KMS-11 (cell line): ENCODE data around the gene DGKG.

Source experiments
- H2AFZ ChIP-seq: fragments of 200-600 bp; sonication (generic); 2 replicates; pipeline ENCODE4 v1.6.1; 2016; ENCODE audit warnings: antibody characterized with exemption, mixed run types, low read depth
- H3K27ac ChIP-seq: fragments of 200-600 bp; sonication (generic); 2 replicates; pipeline ENCODE4 v1.6.1; 2016; ENCODE audit warnings: mild to moderate bottlenecking, mixed run types
- H3K27me3 ChIP-seq: fragments of 200-600 bp; sonication (generic); 2 replicates; pipeline ENCODE4 v1.6.1; 2017; ENCODE audit warnings: mild to moderate bottlenecking, low read depth, mixed run types, moderate library complexity; ENCODE audit not compliant: insufficient read depth
- H3K36me3 ChIP-seq: fragments of 200-600 bp; sonication (generic); 2 replicates; pipeline ENCODE4 v1.6.1; 2017; ENCODE audit warnings: mild to moderate bottlenecking, mixed run types; ENCODE audit not compliant: insufficient read depth
- H3K4me1 ChIP-seq: fragments of 200-600 bp; sonication (generic); 2 replicates; pipeline ENCODE4 v1.6.1; 2016; ENCODE audit warnings: mild to moderate bottlenecking, low read depth, mixed run types; ENCODE audit not compliant: poor library complexity, severe bottlenecking
- H3K4me2 ChIP-seq: fragments of 200-600 bp; sonication (generic); 2 replicates; pipeline ENCODE4 v1.7.0; 2016; ENCODE audit warnings: mild to moderate bottlenecking, mixed run types
- H3K4me3 ChIP-seq: fragments of 200-600 bp; sonication (generic); IDR thresholded peaks from 2 replicates; pipeline ENCODE4 v1.6.1; 2017; ENCODE audit warnings: low read depth, low read length, mixed read lengths; ENCODE audit not compliant: insufficient read depth
- H3K79me2 ChIP-seq: fragments of 200-600 bp; sonication (generic); 2 replicates; pipeline ENCODE4 v1.6.1; 2016; ENCODE audit warnings: low read depth, mixed run types; ENCODE audit not compliant: insufficient read depth
- H3K9ac ChIP-seq: fragments of 200-600 bp; sonication (generic); 2 replicates; pipeline ENCODE4 v1.6.1; 2016; ENCODE audit warnings: mild to moderate bottlenecking, mixed run types
- H4K20me1 ChIP-seq: fragments of 200-600 bp; sonication (generic); 2 replicates; pipeline ENCODE4 v1.6.1; 2016; ENCODE audit warnings: mild to moderate bottlenecking, mixed run types; ENCODE audit not compliant: insufficient read depth
- CTCF ChIP-seq: fragments of 200-600 bp; sonication (generic); conservative IDR thresholded peaks from 2 replicates; pipeline ENCODE4 v1.6.1; 2017; ENCODE audit warnings: low read depth, mild to moderate bottlenecking, antibody characterized with exemption, low read length, moderate library complexity, mixed read lengths

Gene DGKG

DNA sequence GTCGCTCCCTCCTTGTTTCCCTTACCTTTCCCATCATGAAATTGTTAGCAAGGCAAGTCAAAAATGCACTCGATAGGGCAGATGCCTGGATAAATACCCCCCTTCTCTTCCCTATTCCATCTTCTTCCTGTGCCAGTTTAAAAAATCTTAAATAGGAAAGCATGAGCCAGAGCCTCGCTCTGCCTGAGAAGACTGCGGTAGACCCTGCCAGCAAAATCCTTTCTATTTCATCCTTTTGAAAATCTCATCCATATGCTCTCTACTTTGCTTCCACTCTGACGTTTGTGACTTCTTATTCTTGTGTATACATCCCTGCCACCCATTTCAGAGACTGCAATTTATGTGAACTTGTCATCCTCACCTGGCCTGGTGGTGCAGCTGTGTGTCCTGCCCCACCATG lies 138.6 kb downstream of the DGKG start:
- Histone ChIP-seq H3K4me2 (no peak overlapping the region), H3K36me3 (no peaks in the 10 kb centered on the region), H3K79me2 (no peaks in the 10 kb centered on the region), H4K20me1 (no peaks in the 10 kb centered on the region), H3K27ac (no peak overlapping the region), H3K4me1 (peaks cover 40% of the 10 kb centered on the region), H3K27me3 (no peaks in the 10 kb centered on the region), H3K4me3 (no peak overlapping the region), H2AFZ (no peak overlapping the region), H3K9ac (no peak overlapping the region)
- TF ChIP-seq CTCF, result no peak

DNA sequence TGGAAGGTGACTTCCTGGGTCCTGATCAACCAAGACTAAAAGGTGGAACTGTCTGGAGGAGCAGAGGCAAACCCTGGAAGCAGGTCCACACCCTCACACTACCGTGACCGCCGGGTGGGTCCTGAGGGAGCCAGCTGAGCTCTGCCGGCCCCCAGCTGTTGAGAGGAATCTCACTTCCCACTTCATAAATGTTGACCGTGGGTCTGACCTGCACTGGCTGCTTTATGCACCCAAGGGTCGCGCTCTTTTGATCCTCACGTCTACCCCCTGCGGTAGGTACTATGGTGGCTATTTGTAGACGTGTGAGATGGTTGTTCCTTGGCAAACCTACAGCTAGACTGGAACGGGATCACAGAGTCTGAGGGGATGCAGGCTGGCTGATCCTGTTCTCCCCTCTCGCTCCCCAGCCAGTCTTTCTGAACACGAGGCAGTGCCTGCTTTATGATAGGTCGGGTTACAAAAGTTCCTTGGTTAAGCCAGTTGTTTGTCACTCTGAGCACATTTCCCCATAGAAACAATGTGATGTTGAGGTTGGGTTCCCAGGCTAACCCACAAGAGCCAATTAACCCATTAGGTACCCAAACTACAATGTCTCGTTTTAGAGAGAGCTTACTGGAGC lies 140.2 kb downstream of the DGKG start:
- H3K27ac ChIP-seq, result no peak overlapping the region
- no peak for TF ChIP-seq CTCF
- H3K36me3 ChIP-seq, result no peaks in the 10 kb centered on the region
- H3K4me3 ChIP-seq, result no peak overlapping the region
- no peak overlapping the region for H3K4me2 ChIP-seq
- no peaks in the 10 kb centered on the region for H4K20me1 ChIP-seq
- no peaks in the 10 kb centered on the region for H3K79me2 ChIP-seq
- H3K9ac ChIP-seq, result no peak overlapping the region
- no peaks in the 10 kb centered on the region for H3K27me3 ChIP-seq
- peaks cover 48% of the 10 kb centered on the region for H3K4me1 ChIP-seq
- no peak overlapping the region for H2AFZ ChIP-seq

- no peaks in the 10 kb centered on the region for H3K27me3 ChIP-seq
- no peaks in the 10 kb centered on the region for H3K36me3 ChIP-seq
- no peak overlapping the region for H2AFZ ChIP-seq
- H3K9ac ChIP-seq, result no peak overlapping the region
- TF ChIP-seq CTCF, result no peak
- H3K4me1 ChIP-seq, result peaks cover 48% of the 10 kb centered on the region
- H4K20me1 ChIP-seq, result no peaks in the 10 kb centered on the region
- H3K4me3 ChIP-seq, result no peak overlapping the region
- no peak overlapping the region for H3K4me2 ChIP-seq
- H3K27ac ChIP-seq, result no peak overlapping the region
- no peaks in the 10 kb centered on the region for H3K79me2 ChIP-seq
Measured at GRCh38 chr3:186220911-186221645, 141.0 kb downstream of the DGKG start.

- H3K4me1 ChIP-seq, result peaks cover 50% of the 10 kb centered on the region
- no peaks in the 10 kb centered on the region for H3K79me2 ChIP-seq
- H4K20me1 ChIP-seq, result no peaks in the 10 kb centered on the region
- no peaks in the 10 kb centered on the region for H3K27me3 ChIP-seq
- no peak for TF ChIP-seq CTCF
- H3K4me3 ChIP-seq, result no peak overlapping the region
- H3K27ac ChIP-seq, result no peak overlapping the region
- no peak overlapping the region for H3K9ac ChIP-seq
- no peak overlapping the region for H2AFZ ChIP-seq
- H3K4me2 ChIP-seq, result no peak overlapping the region
- no peaks in the 10 kb centered on the region for H3K36me3 ChIP-seq
Measured at GRCh38 chr3:186220365-186220764, 141.7 kb downstream of the DGKG start.
